Neural crest cell (in vitro differentiated cells): ENCODE data around the gene PDRG1. TPM values are rescaled to one million over a fixed set of nuclear protein-coding genes. Genes with fewer than 3 reads are reported as not detected.

Experiments used
- DNase-seq: peaks from one replicate; pipeline ENCODE4 v3.0.0; 2021; ENCODE audit warnings: low read depth, mixed read lengths, low spot score
- H3K27ac Mint-ChIP-seq: one replicate; pipeline ENCODE4 v1.8.0; 2021; ENCODE audit warnings: mild to moderate bottlenecking, mixed read lengths; ENCODE audit not compliant: unreplicated experiment
- H3K27me3 Mint-ChIP-seq: 2 replicates; pipeline ENCODE4 v1.8.0; 2021; ENCODE audit warnings: low read depth, mild to moderate bottlenecking, mixed read lengths
- H3K36me3 Mint-ChIP-seq: 2 replicates; pipeline ENCODE4 v1.8.0; 2021; ENCODE audit warnings: low read depth, mild to moderate bottlenecking, mixed read lengths
- H3K4me1 Mint-ChIP-seq: 2 replicates; pipeline ENCODE4 v1.8.0; 2021; ENCODE audit warnings: mixed read lengths
- H3K4me3 Mint-ChIP-seq: one replicate; pipeline ENCODE4 v1.8.0; 2021; ENCODE audit warnings: mild to moderate bottlenecking, mixed read lengths
- H3K9me3 Mint-ChIP-seq: 2 replicates; pipeline ENCODE4 v1.8.0; 2021; ENCODE audit warnings: mixed read lengths
- CTCF ChIP-seq: fragments of 200-600 bp; sonication (generic); conservative IDR thresholded peaks from 2 replicates; pipeline ENCODE4 v1.5.0; 2021; ENCODE audit warnings: antibody characterized with exemption, mild to moderate bottlenecking
- total RNA-seq: library from RNA; stranded (reverse); gene quantifications from 2 replicates; pipeline ENCODE4 v1.2.1, GENCODE V29; 2021

Gene PDRG1
- total RNA-seq, 1 donor from 2014 or later: 34.9 TPM

GRCh38 chr20:31974296-31974695 is 22.4 kb upstream of the PDRG1 start:
- no peaks in the 10 kb centered on the region for H3K9me3 Mint-ChIP-seq
- H3K27ac Mint-ChIP-seq: no peak overlapping the region
- H3K4me3 Mint-ChIP-seq: no peak overlapping the region
- peaks cover 47% of the 10 kb centered on the region for H3K27me3 Mint-ChIP-seq
- DNase-seq: no peak
- no peaks in the 10 kb centered on the region for H3K36me3 Mint-ChIP-seq
- TF ChIP-seq CTCF: no peak
- H3K4me1 Mint-ChIP-seq: peaks cover 20% of the 10 kb centered on the region

- Mint-ChIP-seq H3K36me3 (no peaks in the 10 kb centered on the region), H3K27me3 (peaks cover 61% of the 10 kb centered on the region), H3K27ac (no peak overlapping the region), H3K4me3 (no peak overlapping the region), H3K4me1 (peaks cover 26% of the 10 kb centered on the region), H3K9me3 (no peaks in the 10 kb centered on the region)
- TF ChIP-seq CTCF: no peak
- no peak for DNase-seq
Observed at GRCh38 chr20:31972471-31973021, 20.7 kb upstream of the PDRG1 start.

- Mint-ChIP-seq H3K36me3 (no peaks in the 10 kb centered on the region), H3K4me1 (peaks cover 22% of the 10 kb centered on the region), H3K4me3 (peak overlapping the region; percentile 54), H3K27ac (no peak overlapping the region), H3K27me3 (peaks cover 82% of the 10 kb centered on the region), H3K9me3 (no peaks in the 10 kb centered on the region)
- DNase-seq: no peak
- no peak for TF ChIP-seq CTCF
Observed at GRCh38 chr20:31969991-31970390, 18.1 kb upstream of the PDRG1 start.

GRCh38 chr20:31968291-31969126 is 16.7 kb upstream of the PDRG1 start:
- H3K4me3 Mint-ChIP-seq: peak overlapping the region; percentile 86
- TF ChIP-seq CTCF: no peak
- peak; percentile 100 for DNase-seq
- no peak overlapping the region for H3K27ac Mint-ChIP-seq
- H3K4me1 Mint-ChIP-seq: peaks cover 15% of the 10 kb centered on the region
- H3K9me3 Mint-ChIP-seq: no peaks in the 10 kb centered on the region
- no peaks in the 10 kb centered on the region for H3K36me3 Mint-ChIP-seq
- peaks cover 90% of the 10 kb centered on the region for H3K27me3 Mint-ChIP-seq

GRCh38 chr20:31967830-31968249 is 16.0 kb upstream of the PDRG1 start, which contains the start of gene XKR7:
XKR7 (plus strand) TSS chr20:31968151; CDS start chr20:31968176, 25 bp downstream.
- no peaks in the 10 kb centered on the region for H3K9me3 Mint-ChIP-seq
- H3K27me3 Mint-ChIP-seq: peaks cover 95% of the 10 kb centered on the region
- no peak within 1 kb of the TSS for H3K27ac Mint-ChIP-seq
- H3K4me3 Mint-ChIP-seq: peak within 1 kb of the TSS; percentile 86
- peaks cover 15% of the 10 kb centered on the region for H3K4me1 Mint-ChIP-seq
- no peak for TF ChIP-seq CTCF
- no peaks in the 10 kb centered on the region for H3K36me3 Mint-ChIP-seq
- DNase-seq: peak; percentile 23
